HL-60 (cell line): ENCODE results near the gene RNF187.

Experiments used
- POLR2AphosphoS5 ChIP-seq: IDR thresholded peaks from 2 replicates; pipeline ENCODE4 v1.6.1; 2012; ENCODE audit warnings: low read depth
- SPI1 ChIP-seq: IDR thresholded peaks from 2 replicates; pipeline ENCODE4 v1.6.1; 2012; ENCODE audit warnings: low read depth, mild to moderate bottlenecking, borderline replicate concordance
- TF ChIP-seq, protein P1 (sequence below): IDR thresholded peaks from one replicate; pipeline ENCODE4 v1.5.1; 2011; ENCODE audit warnings: low read length, control low read depth, inconsistent platforms; ENCODE audit not compliant: insufficient read depth

DNA sequence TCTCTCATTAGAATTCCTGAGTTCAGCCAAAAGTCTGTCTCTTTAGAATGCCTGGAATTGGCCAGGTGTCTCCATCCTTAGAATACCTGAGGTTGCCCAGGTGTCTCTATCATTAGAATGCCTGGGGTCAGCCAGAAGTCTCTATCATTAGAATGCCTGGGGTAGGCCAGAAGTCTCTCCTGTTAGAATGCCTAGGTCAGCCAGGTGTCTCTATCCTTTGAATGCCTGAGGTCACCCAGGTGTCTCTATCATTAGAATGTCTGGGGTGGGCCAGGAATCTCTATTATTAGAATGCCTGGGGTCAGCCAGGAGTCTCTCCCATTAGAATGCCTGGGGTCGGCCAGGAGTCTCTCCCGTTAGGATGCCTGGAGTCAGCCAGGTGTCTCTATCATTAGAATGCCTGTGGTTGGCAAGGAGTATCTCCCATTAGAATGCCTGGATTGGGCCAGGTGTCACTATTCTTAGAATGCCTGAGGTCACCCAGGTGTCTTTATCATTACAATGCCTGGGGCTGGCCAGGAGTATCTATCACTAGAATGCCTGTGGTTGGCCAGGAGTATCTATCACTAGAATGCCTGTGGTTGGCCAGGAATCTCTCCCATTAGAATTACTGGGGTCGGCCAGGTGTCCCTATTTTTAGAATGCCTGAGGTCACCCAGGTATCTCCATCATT, 43.0 kb downstream of the RNF187 start:
- TF ChIP-seq, protein P1, sequence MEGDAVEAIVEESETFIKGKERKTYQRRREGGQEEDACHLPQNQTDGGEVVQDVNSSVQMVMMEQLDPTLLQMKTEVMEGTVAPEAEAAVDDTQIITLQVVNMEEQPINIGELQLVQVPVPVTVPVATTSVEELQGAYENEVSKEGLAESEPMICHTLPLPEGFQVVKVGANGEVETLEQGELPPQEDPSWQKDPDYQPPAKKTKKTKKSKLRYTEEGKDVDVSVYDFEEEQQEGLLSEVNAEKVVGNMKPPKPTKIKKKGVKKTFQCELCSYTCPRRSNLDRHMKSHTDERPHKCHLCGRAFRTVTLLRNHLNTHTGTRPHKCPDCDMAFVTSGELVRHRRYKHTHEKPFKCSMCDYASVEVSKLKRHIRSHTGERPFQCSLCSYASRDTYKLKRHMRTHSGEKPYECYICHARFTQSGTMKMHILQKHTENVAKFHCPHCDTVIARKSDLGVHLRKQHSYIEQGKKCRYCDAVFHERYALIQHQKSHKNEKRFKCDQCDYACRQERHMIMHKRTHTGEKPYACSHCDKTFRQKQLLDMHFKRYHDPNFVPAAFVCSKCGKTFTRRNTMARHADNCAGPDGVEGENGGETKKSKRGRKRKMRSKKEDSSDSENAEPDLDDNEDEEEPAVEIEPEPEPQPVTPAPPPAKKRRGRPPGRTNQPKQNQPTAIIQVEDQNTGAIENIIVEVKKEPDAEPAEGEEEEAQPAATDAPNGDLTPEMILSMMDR = no peak
- TF ChIP-seq POLR2AphosphoS5 = no peak
- TF ChIP-seq SPI1 = no peak
